Uterus (tissue), 4 donors: Measurements from ENCODE around the gene ELP2. TPM values are rescaled to one million over a fixed set of nuclear protein-coding genes. Genes with fewer than 3 reads are reported as not detected.

Experiments
- DNase-seq, 2 donors: peaks; one replicate each; pipeline ENCODE4 v3.0.0-alpha.2; 2019 to 2020
- H3K27ac ChIP-seq, 2 donors: fragments of 200-600 bp; sonication (generic); 1 replicate in 1 of 2; 2 replicates in 1 of 2; pipeline ENCODE4 v1.5.1; 2016 to 2018
- H3K27me3 ChIP-seq, 2 donors: fragments of 200-600 bp; sonication (generic); one replicate each; pipeline ENCODE4 v1.5.1; 2018 to 2019; ENCODE audit warnings: control low read depth in 1 of 2
- H3K36me3 ChIP-seq, 2 donors: fragments of 200-600 bp; sonication (generic); one replicate each; pipeline ENCODE4 v1.5.1; 2019; ENCODE audit warnings: control low read depth in 1 of 2
- H3K4me1 ChIP-seq, 2 donors: fragments of 200-600 bp; sonication (generic); one replicate each; pipeline ENCODE4 v1.5.1; 2018 to 2019; ENCODE audit warnings: control low read depth in 1 of 2
- H3K4me3 ChIP-seq, 2 donors: fragments of 200-600 bp; sonication (generic); 1 replicate in 1 of 2; 2 replicates in 1 of 2; pipeline ENCODE4 v1.5.1; 2018 to 2019; ENCODE audit warnings: mild to moderate bottlenecking in 1 of 2
- H3K9me3 ChIP-seq, 2 donors: fragments of 200-600 bp; sonication (generic); one replicate each; pipeline ENCODE4 v1.5.1; 2019; ENCODE audit warnings: control low read depth in 1 of 2
- POLR2A ChIP-seq, 2 donors: fragments of 450-650 bp; IDR thresholded peaks; one replicate each; pipeline ENCODE4 v1.6.1; 2016; ENCODE audit warnings: antibody characterized with exemption in 2 of 2, mild to moderate bottlenecking in 1 of 2, moderate library complexity in 1 of 2
- intact Hi-C: fragments of 100-400 bp; cut with DNase I; formaldehyde crosslinking; loops from one replicate; pipeline ENCODE4 v1.15.1; 2023; ENCODE audit warnings: low total_unique reads
- total RNA-seq, 4 donors: library from RNA; depleted of rRNA in 3 of 4; stranded (reverse); fragments of >200 nt in 3 of 4; gene quantifications; one replicate each; pipeline versions ENCODE4 v1.1.0 to v1.2.4, GENCODE V29; 2014 to 2023
- TF ChIP-seq, protein P1 (sequence below), 4 experiments: fragments of 200-600 bp in 2 of 4; fragments of 450-650 bp in 2 of 4; sonication (generic) in 2 of 4; IDR thresholded peaks; one replicate each; pipeline ENCODE4 v1.5.1; 2016 to 2019; ENCODE audit warnings: antibody characterized with exemption in 4 of 4, mild to moderate bottlenecking in 2 of 4, moderate library complexity in 1 of 4
- donor health status: DM: yes; HTN: yes; CAD: no.

Gene ELP2
- total RNA-seq, 4 donors from 2014 or later: 73.3 to 152 (median 113) TPM

DNA sequence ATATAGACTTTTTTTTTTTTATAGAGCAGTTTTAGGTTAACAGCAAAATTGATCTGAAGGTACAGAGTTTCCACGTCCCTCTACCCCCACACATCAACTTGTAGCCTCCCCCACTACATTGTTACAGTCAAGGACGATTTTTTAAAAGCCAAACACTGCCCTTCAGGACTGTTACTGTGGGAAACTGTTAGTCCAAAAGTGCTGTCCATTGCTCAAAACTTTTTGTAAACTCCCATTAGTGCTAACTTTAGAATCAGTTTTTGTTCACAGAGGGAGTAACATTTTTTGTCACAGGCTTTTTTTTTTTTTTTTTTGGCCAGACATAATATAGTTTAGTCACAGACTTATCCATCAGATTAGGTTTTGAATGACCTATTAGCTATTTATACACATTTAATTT lies 24.1 kb downstream of the ELP2 start:
- H3K4me1 ChIP-seq: no peaks in the 10 kb centered on the region
- no peaks in the 10 kb centered on the region for H3K36me3 ChIP-seq
- no peak overlapping the region for H3K27ac ChIP-seq
- intact Hi-C loops: no loop called here
- H3K9me3 ChIP-seq: no peaks in the 10 kb centered on the region
- no peak for TF ChIP-seq POLR2A (IDR thresholded peaks at IDR 0.05)
- TF ChIP-seq, protein P1, sequence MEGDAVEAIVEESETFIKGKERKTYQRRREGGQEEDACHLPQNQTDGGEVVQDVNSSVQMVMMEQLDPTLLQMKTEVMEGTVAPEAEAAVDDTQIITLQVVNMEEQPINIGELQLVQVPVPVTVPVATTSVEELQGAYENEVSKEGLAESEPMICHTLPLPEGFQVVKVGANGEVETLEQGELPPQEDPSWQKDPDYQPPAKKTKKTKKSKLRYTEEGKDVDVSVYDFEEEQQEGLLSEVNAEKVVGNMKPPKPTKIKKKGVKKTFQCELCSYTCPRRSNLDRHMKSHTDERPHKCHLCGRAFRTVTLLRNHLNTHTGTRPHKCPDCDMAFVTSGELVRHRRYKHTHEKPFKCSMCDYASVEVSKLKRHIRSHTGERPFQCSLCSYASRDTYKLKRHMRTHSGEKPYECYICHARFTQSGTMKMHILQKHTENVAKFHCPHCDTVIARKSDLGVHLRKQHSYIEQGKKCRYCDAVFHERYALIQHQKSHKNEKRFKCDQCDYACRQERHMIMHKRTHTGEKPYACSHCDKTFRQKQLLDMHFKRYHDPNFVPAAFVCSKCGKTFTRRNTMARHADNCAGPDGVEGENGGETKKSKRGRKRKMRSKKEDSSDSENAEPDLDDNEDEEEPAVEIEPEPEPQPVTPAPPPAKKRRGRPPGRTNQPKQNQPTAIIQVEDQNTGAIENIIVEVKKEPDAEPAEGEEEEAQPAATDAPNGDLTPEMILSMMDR (IDR thresholded peaks at IDR 0.05): no peak
- H3K27me3 ChIP-seq: no peaks in the 10 kb centered on the region
- H3K4me3 ChIP-seq: no peak overlapping the region
- no peak for DNase-seq

DNA sequence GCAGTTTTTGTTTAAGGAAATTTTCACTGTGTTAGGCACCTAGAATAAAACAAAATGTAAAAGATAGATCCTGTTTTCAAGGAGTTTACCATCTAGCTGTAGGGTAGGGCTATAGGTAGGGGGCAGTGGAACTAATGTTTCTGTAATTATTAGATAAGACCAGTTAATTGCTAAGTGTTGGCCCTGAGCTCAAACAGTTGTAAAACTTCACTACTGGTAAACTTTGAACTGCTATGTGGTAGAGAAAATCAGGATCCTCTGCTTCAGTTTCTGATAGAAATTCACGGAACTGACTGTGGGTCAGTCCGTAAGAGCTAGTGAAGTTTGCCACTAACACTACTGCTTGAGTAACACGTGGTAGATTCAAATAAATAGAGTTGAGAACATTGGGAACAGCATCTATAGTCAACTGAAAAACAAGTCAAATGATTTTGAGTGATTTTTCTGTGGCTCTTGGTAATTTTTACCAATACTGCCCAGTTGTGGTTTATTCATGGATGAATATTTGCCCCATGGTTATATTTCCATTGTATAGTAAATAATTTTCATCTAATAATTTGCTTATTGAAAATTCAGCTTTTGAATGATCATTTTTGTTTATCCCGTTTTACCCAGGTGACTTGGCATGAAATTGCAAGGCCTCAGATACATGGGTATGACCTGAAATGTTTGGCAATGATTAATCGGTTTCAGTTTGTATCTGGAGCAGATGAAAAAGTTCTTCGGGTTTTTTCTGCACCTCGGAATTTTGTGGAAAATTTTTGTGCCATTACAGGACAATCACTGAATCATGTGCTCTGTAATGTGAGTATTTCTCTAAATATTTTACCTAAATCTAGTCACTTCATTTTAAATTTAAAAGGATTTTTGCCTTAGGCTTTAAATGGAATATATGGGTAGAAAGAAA lies 26.4 kb downstream of the ELP2 start:
- Histone ChIP-seq H3K36me3 (no peaks in the 10 kb centered on the region), H3K9me3 (no peaks in the 10 kb centered on the region), H3K4me1 (no peaks in the 10 kb centered on the region), H3K27me3 (no peaks in the 10 kb centered on the region), H3K27ac (no peak overlapping the region), H3K4me3 (no peak overlapping the region)
- DNase-seq: no peak
- intact Hi-C loops: no loop called here
- TF ChIP-seq, protein P1 (IDR thresholded peaks at IDR 0.05): no peak
- TF ChIP-seq POLR2A (IDR thresholded peaks at IDR 0.05): no peak

DNA sequence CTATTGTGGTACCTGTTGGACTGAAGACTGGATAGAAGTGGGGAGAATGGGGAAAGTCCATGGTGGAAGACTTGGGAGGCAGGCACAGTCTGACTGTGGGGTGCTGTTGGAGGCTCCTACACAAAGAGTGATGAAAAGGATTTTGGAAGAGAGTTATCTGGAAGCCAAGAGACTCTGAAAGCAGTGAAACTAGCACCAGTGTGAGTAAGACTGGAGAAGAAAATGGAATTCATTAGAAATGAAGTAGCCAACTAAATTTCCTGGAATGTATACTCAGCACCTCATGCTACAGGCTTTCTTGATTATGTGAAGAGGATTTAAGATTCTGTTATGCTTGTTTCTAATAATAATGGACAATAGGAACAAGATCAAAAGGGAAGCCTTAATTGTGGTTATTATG lies 27.7 kb downstream of the ELP2 start:
- TF ChIP-seq, protein P1 (IDR thresholded peaks at IDR 0.05): no peak
- TF ChIP-seq POLR2A (IDR thresholded peaks at IDR 0.05): no peak
- Histone ChIP-seq H3K27ac (no peak overlapping the region), H3K4me3 (no peak overlapping the region), H3K36me3 (no peaks in the 10 kb centered on the region), H3K4me1 (no peaks in the 10 kb centered on the region), H3K27me3 (no peaks in the 10 kb centered on the region), H3K9me3 (no peaks in the 10 kb centered on the region)
- intact Hi-C loops: no loop called here
- DNase-seq: no peak

DNA sequence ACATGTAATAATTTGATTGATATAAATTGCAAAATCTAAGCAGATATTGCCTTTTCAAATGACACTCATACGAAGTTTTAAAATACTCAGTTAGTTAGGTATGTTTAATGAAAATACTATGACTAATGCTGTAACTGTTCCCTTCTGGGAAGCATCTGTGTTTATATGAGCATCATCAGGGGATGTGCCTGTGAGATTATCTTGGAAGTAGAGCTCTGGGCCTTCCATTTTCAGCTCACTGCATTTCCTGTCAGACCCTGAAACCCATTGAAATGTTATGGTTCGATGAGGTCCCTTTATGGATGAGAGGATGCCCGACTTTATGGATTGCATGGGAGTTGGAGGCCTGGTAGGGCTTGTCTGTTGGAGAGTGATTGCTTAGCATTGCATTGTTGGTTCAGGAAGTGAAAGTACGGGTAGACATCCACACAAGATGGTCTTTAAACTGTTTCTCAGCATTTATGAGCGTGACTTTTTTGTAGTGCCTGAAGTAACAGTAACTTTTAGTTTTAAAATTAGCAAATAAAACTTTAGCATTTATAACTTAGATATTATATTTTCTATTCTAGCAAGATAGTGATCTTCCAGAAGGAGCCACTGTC lies 28.7 kb downstream of the ELP2 start:
- no peaks in the 10 kb centered on the region for H3K4me1 ChIP-seq
- TF ChIP-seq, protein P1 (IDR thresholded peaks at IDR 0.05): no peak
- TF ChIP-seq POLR2A (IDR thresholded peaks at IDR 0.05): no peak
- H3K9me3 ChIP-seq: no peaks in the 10 kb centered on the region
- H3K4me3 ChIP-seq: no peak overlapping the region
- intact Hi-C loops: no loop called here
- no peaks in the 10 kb centered on the region for H3K36me3 ChIP-seq
- no peaks in the 10 kb centered on the region for H3K27me3 ChIP-seq
- no peak overlapping the region for H3K27ac ChIP-seq
- no peak for DNase-seq

DNA sequence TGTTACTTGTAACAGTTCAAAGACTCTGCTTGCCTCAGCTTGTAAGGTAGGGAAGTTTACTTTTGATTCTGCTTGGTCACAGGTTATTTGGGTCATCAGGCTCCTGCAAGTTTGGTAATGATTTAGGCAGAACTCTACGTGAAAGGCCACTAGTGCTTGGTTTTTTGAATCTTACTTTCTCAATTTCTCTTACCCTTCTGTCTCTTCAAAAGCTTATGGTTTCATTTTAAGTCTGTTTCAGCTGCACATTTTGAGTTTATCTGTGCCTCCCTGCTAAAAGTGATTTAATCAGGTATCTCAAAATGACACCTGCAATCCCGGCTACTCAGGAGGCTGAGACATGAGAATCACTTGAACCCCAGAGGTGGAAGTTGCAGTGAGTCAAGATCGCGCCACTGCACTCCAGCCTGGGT lies 31.3 kb downstream of the ELP2 start:
- no peaks in the 10 kb centered on the region for H3K4me1 ChIP-seq
- no peaks in the 10 kb centered on the region for H3K36me3 ChIP-seq
- no peak overlapping the region for H3K27ac ChIP-seq
- no peak for DNase-seq
- H3K9me3 ChIP-seq: no peaks in the 10 kb centered on the region
- no peak for TF ChIP-seq POLR2A (IDR thresholded peaks at IDR 0.05)
- TF ChIP-seq, protein P1 (IDR thresholded peaks at IDR 0.05): no peak
- intact Hi-C loops: no loop called here
- no peak overlapping the region for H3K4me3 ChIP-seq
- no peaks in the 10 kb centered on the region for H3K27me3 ChIP-seq
